GM21576 (cell line): ENCODE measurements around the gene PFN1.

Experiments used
- ATAC-seq: cut with Tn5 transposase; IDR thresholded peaks from one replicate; pipeline ENCODE4 v1.9.1; 2021; ENCODE audit warnings: mild to moderate bottlenecking, moderate library complexity; ENCODE audit not compliant: unreplicated experiment

Gene PFN1

DNA sequence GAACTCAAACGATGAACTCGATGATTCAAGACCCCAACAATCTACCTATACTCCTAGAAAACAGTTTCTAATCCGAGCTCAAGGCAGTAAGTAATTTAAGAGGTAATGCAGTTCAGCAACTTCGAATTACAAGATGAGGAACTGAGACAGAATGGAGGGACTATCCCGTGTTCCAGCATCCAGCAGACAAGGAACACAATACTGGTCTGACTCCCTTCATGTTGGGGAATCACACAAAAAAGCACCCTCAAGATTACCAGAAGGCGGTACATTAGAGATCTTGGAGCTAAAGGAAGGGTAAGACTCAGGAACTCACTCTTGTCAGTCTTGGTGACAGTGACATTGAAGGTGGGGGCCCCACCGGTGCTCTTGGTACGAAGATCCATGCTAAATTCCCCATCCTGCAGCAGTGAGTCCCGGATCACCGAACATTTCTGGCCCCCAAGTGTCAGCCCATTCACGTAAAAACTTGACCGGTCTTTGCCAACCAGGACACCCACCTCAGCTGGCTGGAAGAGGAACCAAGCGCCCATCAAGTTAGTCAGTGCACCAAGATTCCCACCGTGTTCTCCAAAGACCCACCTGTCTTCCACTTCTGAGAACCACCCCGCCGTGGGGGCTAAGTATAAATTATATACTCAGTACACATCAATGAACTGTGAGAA is 1.9 kb downstream of the PFN1 start:
- ATAC-seq, result no peak

DNA sequence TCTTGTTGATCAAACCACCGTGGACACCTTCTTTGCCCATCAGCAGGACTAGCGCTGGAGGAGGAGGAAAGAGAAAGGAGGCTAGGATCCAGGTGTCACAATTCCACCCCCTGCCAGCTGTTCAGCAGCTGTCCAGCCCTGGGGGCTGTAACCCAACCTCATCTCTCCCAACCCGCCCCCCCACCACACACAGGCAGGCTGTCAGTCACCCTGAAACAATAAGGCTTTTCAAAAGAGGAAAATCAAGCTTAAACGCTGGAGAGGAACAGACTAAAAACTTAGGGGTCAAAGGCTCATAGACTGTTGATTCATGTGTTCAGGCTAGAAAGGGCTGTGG is 2.4 kb downstream of the PFN1 start:
- no peak for ATAC-seq

DNA sequence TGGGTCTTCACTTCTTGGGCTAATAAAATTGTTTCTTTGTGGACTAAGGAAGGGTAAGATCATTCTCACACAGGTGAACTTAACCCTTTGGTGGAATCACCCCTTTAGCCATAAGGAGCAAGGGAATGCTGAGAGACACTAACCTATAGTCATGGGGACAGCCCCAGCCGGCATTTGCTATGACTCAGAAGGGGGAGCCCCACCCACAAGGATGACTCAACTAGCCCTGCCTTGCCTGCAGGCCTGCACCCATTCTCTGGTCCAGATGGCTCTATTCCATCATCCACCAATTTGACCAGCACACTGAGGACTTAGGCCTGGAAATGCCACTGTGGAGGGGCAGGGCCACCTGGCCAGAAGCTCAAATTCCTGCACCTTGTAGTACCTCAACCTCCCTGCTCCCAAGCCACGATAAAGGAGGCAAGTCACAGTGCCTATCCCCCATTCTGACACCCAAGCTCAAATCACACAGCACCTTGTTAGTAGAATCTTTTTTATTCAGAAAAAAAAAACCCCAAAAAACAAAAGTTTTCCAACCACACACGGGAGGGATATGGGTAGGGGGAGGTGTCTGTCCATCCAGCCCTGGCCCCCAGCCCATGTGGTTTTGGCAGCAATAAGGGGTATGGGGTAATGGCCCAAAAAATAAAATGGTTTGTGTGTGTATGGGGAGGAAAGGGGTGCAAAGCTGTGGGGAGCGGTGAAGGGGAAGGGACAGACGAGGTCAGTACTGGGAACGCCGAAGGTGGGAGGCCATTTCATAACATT is 3.0 kb downstream of the PFN1 start:
- ATAC-seq, result no peak

DNA sequence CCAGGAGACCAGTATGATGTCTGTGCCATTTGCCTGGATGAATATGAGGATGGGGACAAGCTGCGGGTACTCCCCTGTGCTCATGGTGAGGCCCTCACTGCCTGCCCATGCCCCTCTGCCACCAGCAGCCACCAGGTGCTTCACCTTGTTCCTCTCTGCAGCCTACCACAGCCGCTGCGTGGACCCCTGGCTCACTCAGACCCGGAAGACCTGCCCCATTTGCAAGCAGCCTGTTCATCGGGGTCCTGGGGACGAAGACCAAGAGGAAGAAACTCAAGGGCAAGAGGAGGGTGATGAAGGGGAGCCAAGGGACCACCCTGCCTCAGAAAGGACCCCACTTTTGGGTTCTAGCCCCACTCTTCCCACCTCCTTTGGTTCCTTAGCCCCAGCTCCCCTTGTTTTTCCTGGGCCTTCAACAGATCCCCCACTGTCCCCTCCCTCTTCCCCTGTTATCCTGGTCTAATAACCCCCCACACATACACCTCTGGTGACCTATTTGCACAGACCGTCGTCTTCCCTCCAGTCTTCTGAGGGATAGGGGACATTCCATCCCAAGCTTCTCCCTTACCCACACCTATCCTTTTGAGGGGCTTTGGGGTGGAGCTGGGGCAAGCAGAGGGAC is 3.7 kb downstream of the PFN1 start:
- ATAC-seq, result no peak

DNA sequence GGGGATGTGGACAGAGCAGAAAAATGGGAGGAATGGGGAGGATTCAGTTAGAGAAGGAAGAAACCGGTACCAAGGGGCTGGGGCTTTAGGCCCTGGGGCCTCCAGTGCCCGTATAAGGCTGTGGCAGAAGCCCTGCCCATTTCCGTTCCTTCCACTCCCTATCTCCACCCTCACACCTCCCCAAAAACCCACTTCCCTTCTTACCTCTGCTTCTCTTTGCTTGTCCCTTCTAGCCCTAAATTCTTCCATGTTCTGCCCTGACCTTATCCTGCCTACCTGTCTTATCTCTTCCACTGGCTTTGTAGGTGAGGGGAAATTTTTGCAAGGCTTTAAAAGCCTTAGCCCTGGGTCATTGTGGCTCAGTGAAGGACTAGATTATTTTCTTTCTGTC is 4.2 kb downstream of the PFN1 start:
- no peak for ATAC-seq

DNA sequence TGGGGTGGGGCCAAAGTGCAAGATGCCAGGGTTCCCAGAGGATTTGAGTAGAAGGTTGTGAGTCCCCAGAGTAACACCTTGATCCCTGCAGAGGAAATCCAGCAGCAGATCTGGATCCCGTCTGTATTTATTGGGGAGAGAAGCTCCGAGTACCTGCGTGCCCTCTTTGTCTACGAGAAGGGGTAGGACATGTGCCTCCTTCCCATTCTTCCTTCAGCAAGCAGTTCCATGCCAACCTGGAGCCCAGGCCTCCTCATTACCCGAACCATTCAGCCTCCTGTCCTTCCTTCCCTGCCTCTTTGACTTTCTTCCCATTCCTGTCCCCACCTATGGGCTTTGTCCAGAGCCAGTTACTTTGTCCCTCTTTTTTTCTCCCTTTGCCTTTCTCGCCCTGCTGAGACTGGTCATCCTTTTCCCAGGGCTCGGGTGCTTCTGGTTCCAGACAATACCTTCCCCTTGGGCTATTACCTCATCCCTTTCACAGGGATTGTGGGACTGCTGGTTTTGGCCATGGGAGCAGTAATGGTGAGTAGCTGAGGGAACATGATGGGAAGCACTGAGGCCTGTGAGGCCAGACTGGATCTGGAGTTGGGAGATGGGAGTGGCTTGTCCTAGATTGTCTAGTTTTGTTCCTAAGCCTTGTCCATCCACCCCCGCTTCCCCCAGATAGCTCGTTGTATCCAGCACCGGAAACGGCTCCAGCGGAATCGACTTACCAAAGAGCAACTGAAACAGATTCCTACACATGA is 5.4 kb downstream of the PFN1 start:
- no peak for ATAC-seq

DNA sequence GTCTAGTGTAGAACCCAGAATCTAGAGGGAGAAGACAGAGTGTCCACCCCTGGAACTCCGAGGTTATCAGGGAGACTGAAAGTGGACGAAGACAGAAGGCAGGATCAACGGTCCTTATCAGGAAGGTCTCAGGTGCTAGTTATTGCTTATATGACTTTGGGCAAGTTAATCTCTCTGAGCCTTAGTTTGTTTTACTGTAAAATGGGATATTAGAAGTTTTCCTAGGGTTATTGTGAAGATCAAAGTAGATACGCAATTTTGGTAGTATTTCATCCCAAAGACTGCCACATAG is 7.1 kb downstream of the PFN1 start:
- no peak for ATAC-seq

DNA sequence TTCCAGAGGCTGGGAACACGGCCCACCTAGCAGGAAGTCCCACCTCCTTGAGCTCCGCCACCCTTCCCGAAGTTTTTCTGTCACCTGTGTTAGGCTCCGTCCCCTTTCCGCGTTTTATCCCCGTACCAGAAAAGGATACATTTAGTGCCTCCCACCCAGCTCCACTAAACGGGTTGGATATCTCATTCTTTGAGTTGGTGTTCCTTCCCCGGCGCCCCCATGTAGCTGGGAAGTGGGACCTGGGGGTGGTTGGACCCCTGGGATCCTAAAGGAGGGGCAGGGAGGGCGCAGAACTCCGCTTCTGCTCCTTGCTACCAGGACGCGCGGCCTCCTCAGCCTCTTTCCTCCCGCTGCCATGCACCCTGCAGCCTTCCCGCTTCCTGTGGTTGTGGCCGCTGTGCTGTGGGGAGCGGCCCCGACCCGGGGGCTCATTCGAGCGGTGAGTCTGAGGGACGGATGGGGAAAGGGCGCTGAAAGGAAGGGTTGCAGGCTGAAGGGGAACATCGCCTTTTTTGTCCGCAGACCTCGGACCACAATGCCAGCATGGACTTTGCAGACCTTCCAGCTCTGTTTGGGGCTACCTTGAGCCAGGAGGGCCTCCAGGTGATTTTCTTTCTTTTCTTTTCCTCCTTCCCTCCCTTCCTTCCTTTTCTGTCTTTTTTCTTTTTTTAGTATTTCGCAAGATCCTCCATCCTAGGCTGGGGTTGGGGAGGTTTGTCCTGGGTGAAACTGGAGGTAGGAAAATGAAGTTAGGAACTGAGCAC is 7.6 kb downstream of the PFN1 start:
- ATAC-seq, result no peak

DNA sequence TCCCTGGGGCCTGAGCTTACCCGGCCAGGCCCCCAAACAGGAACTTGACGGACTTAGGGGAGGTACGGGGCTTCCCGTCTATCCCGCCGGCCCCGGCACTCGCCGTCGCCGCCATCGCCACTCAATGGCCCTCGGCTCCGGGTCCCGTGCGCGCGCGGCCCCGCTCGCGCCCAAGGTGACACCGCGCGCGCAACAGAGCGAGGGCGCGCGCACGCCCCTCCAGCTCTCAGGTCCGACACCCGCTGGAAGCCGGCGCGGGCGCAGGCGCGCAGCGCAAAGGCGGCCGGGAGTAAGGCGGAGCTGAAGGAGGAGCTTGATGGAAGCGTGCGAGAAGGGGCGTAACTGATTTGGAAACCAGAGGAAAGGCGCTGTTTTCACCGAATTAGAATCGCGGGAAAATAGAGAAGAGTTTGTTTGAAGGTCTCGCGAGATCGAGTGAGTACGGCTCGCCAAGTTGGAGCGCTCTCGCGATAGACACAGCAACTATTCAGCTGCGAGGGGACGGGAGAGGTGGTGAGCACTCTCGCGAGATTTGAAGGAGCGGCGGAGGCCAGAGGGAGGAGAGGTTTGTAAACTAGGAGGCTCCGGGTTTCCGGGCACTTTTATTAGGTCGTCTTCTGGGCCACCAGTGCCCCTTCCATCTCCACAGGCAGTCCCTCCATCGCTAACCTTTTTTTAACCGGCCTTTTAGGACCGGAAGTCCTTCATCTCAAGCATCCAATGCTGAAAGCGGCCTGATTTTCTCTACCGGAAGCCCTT is 8.4 kb downstream of the PFN1 start, which contains the start of the genes RNF167 and SLC25A11:
Gene RNF167 (plus strand): TSS at position 473 of the 759 bp plus-strand sequence. CDS start 642 bp downstream, outside the sequence.
Gene SLC25A11 (minus strand): TSS at position 251 of the 759 bp plus-strand sequence. CDS start 136 bp downstream, at position 115.
- ATAC-seq, result peak; percentile 67

DNA sequence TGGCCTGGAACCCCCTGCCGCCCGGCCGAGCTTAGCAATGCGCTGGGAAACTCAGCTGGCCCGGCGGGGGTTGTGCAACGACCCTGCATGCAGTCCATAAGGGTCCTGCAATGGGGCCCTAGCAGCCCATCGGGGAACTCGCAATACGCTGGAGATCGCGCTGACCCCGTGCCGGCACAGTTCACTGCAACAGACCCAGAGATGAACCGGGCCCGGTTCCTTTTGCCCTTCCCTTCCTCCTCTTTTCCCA is 8.9 kb downstream of the PFN1 start:
- no peak for ATAC-seq

DNA sequence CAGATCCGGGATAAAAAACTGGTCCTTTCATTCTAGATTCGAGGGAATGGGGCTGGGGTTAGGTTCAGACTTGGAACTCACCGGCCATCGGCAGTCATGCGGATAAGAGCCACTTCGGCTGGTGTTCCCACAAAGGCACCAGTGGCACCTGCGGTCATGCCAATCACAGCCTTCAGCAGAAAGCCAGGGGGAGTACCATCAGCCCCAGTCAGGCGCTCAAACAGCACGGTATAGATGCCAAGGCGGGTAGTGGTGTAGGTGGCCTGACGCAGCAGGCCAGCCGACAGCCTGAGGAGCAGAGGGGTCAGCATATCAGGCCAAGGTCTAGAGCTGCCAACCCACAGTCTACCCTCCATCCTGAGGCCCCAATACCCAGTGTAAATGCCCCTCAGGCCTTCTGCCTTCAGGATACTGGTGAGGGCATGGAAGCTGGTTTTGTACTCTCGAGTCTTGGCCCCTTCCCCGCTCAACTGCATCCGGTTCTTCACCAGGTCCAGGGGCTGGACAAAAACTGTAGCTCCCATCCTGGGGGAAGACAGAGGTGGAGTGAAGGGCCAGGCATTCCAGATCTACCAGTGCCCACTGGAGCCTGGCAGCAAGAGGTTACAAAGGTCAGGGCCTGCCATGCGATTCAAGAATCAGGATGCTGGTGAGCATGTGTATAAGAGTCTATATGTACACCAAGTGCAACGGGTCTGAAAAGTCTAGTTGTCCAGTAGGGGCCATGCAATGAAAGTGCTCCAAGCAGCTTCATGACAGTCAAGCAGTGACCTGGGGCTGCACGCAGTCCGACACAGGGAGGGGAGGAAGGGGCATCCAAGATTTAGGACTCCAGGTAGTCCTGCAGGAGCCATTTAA is 9.4 kb downstream of the PFN1 start:
- ATAC-seq, result no peak

DNA sequence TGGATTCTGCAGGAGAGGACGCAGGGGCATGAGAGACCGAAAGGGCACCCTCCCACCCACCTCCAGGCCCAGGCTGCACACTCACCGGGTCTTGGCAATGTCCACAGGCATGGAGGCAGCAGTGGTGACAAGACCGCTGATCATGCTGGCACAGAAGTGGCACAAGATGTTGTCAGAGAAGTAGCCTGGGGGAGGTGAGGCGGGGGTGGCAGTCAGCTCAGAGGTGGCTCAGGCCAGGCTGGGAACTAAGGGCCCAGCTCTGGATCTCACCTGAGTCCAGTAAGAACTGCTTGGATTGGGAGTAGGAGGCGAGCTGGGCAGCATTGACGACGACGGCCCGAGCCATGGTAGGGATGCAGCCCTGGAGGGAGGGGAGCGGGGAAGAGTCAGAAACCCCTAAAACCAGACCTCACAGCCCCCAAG is 10.2 kb downstream of the PFN1 start:
- no peak for ATAC-seq

DNA sequence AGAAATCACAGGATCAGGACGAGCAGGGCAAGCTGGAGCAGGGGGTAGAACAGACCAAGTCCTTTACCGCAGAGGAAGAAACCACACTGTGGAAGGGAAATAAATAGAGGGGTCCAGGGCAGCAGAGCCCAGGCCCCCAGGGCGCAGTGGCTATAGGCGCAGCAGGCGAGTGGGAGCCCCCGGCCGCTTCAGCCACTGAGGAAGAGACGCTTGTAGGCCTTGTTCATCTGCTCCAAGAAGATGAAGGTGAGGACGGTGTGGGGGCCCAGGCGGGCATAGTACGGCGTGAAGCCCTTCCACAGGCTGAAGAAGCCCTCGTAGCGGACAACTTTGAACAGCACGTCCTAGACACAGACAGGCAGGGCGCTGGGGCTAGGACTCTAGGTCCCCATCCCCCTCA is 10.8 kb downstream of the PFN1 start:
- ATAC-seq, result no peak

DNA sequence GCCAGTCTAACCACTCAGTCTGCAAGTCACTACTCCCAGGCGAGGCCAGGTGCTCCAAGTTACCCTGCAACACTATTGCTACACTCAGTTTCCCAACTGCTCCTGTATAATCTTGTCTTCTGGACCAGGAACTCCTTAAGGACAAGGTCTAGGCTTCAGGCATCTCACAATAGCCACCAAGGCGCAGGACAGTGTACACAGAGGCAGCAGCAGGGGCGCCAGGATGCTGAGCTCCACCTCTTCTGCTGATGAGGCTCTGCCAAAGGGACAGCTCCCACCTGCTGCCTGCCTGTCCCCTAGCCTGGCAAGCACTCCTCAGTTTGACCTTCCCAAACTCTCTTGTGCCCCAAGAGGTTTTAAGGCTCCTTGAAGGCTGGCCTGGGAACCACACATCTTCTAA is 11.9 kb downstream of the PFN1 start:
- ATAC-seq, result no peak

DNA sequence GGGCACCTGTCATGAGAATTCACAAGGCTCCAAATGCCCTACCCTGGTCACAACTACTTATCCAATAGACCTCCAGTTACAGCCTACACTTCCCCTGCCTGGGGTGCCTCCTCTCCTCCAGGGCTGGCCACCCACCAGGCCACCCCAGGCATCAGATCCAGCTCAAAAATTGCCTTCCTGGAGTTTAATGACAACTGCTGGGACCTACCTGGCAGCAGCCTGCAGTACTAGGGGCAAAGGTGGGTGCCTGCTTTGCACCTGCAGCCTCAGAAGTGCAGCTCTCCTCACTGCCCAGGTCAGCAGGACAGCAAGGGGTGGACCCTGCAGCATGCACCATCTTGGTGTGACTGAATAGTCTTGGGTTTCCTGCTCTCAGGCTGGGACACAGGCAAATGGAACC is 12.7 kb downstream of the PFN1 start:
- ATAC-seq, result no peak

DNA sequence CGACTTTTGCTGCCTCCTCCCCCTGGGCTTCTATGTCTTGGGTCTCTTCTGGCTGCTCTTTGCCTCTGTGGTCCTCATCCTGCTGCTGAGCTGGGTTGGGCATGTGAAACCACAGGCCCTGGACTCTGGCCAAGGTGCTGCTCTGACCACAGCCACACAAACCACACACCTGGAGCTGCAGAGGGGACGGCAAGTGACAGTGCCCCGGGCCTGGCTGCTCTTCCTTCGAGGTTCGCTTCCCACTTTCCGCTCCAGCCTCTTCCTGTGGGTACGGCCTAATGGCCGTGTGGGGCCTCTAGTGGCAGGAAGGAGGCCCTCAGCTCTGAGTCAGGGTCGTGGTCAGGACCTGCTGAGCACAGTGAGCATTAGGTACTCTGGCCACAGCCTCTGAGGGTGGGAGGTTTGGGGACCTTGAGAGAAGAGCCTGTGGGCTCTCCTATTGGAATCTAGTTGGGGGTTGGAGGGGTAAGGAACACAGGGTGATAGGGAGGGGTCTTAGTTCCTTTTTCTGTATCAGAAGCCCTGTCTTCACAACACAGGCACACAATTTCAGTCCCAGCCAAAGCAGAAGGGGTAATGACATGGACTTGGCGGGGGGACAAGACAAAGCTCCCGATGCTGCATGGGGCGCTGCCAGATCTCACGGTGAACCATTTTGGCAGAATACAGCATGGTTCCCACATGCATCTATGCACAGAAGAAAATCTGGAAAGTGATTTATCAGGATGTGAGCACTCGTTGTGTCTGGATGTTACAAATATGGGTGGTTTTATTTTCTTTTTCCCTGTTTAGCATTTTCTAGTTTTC is 14.0 kb downstream of the PFN1 start:
- no peak for ATAC-seq

DNA sequence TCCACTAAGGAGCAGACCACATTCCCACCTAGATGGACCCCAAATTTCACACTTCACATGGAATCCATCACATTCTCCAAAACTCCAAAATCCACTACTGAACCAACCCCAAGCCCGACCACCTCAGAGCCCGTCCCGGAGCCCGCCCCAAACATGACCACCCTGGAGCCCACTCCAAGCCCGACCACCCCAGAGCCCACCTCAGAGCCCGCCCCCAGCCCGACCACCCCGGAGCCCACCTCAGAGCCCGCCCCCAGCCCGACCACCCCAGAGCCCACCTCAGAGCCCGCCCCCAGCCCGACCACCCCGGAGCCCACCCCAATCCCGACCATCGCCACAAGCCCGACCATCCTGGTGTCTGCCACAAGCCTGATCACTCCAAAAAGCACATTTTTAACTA is 14.7 kb downstream of the PFN1 start:
- no peak for ATAC-seq

DNA sequence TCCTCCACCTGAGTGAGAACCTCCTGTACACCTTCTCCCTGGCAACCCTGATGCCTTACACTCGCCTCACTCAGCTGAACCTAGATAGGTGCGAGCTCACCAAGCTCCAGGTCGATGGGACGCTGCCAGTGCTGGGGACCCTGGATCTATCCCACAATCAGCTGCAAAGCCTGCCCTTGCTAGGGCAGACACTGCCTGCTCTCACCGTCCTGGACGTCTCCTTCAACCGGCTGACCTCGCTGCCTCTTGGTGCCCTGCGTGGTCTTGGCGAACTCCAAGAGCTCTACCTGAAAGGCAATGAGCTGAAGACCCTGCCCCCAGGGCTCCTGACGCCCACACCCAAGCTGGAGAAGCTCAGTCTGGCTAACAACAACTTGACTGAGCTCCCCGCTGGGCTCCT is 15.6 kb downstream of the PFN1 start:
- no peak for ATAC-seq

DNA sequence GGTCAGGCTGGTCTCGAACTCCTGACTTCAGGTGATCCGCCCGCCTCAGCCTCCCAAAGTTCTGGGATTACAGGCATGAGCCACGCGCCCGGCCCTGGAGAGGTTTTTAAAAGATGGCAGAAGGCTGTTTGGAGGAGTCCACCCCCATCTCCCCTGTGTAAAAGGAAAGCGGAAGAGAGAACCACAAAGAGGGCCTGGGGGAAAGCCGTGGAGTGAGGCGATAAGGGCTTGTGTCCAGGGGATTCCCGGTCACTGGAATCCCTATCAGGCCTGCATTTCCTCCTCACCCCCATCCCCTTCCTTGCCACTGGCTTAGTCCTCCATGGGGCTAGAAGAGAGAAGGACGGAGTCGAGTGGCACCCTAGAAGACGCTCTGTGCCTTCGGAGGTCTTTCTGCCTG is 16.4 kb downstream of the PFN1 start, which contains the start of gene GP1BA:
Gene GP1BA (plus strand): TSS at position 315 of the 400 bp plus-strand sequence. CDS start 328 bp downstream, outside the sequence.
- no peak for ATAC-seq
